ENCODE results near the gene RAB1A. TPM values are rescaled to one million over a fixed set of nuclear protein-coding genes. Genes with fewer than 3 reads are reported as not detected.

Gene RAB1A
- total and polyA plus RNA-seq, 9 of the 15 experiments (the other 6 are each of a cell fraction or from before 2014, with no cell fraction given): 43.8 to 163 (median 67.7) TPM

- TF ChIP-seq HMGN3 (IDR thresholded peaks at IDR 0.05; ENCODE audit: borderline replicate concordance, extremely low read depth, insufficient read length, low read depth, low read length): no peak
- TF ChIP-seq SPI1 (IDR thresholded peaks at IDR 0.05; ENCODE audit: borderline replicate concordance, low read depth, low read length): 0 out of 2 replicates have a peak, but pooled peaks have one; percentile 10
- peak; percentile 63 for TF ChIP-seq RBM25 (IDR thresholded peaks at IDR 0.05; ENCODE audit: low read depth, low read length, severe bottlenecking)
- TF ChIP-seq SMC3 (conservative IDR thresholded peaks at IDR 0.05; ENCODE audit: insufficient read depth, low read depth, low read length): 0 out of 2 replicates have a peak, but pooled peaks have one; percentile 5
- TF ChIP-seq PHTF2 (CRISPR knock-in tag; IDR thresholded peaks at IDR 0.05): no peak
- TF ChIP-seq ZBED1 (IDR thresholded peaks at IDR 0.05): no peak
- no peak for TF ChIP-seq CEBPZ (IDR thresholded peaks at IDR 0.05; ENCODE audit: borderline replicate concordance, low read depth, low read length)
- no peak for TF ChIP-seq ZHX1 (conservative IDR thresholded peaks at IDR 0.05; ENCODE audit: low read length)
- no peak for TF ChIP-seq ARHGAP35 (IDR thresholded peaks at IDR 0.05; ENCODE audit: partially characterized antibody)
- TF ChIP-seq SFPQ (IDR thresholded peaks at IDR 0.05; ENCODE audit: low read depth, low read length): no peak
- TF ChIP-seq FIP1L1 (IDR thresholded peaks at IDR 0.05; ENCODE audit: low read depth, low read length, poor library complexity, severe bottlenecking): no peak
- TF ChIP-seq ZMIZ1 (IDR thresholded peaks at IDR 0.05; ENCODE audit: low read depth in 2 of 2, low read length in 2 of 2): no peak
- TF ChIP-seq ARID1B (IDR thresholded peaks at IDR 0.05): peak; percentile 16; the same call in 1 of the 2 replicates
- no peak for TF ChIP-seq KAT8 (IDR thresholded peaks at IDR 0.05; ENCODE audit: low read depth)
- TF ChIP-seq BCOR (IDR thresholded peaks at IDR 0.05): peak; percentile 66
- peak; percentile 61; the same call in 1 of the 2 replicates for TF ChIP-seq ZNF212 (CRISPR knock-in tag; IDR thresholded peaks at IDR 0.05)
Measured at GRCh38 chr2:65130664-65131175, 814 bp upstream of the RAB1A start (continued).

All from K562 (cell line).